IPS-NIHi7 (cell line): ENCODE results near the gene GPR42.
"Not testable (repeated sequence)": the region's sequence is repeated elsewhere in the genome, so short reads cannot be mapped to it uniquely, and the experiment has no call there.

Source experiments
- DNase-seq: peaks from one replicate; pipeline ENCODE4 v3.0.0; 2012; ENCODE audit warnings: mixed read lengths; ENCODE audit errors: extremely low spot score

The GPR42 gene

DNA sequence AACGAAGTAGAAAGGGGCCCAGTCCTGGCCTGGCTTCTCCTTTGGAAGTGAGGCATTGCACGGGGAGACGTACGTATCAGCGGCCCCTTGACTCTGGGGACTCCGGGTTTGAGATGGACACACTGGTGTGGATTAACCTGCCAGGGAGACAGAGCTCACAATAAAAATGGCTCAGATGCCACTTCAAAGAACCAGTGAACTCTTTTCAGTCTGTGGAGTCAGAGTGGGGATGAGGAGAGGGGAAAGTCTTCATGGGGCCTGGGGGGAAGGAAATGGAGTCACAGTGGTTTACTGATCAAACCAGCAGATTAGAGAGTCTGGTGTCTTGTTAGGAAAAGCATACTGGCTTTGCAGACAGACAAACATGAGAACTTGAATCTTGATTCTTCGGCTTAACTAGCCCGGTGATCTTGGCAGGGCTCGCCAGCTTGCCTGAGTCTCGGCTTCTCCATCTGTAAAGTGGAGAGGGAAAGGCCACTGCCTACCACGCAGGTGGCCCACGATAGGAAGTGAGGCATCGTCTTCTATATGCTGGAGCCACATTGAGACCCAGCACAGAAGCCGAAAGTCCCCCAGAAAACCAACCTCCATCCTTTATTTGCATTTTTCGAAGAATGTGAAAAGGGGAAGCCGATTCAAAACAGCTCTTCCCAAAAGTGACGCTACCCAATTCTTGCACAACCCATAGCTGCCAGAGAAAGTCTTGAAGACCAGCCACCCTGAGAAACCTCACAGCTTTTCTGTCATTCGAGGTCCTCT is 23.5 kb upstream of the GPR42 start, which contains the start of gene FFAR1:
Gene FFAR1 (plus strand): TSS at position 732 of the 759 bp plus-strand sequence. CDS start 3,650 bp downstream, outside the sequence.
- no peak for DNase-seq

DNA sequence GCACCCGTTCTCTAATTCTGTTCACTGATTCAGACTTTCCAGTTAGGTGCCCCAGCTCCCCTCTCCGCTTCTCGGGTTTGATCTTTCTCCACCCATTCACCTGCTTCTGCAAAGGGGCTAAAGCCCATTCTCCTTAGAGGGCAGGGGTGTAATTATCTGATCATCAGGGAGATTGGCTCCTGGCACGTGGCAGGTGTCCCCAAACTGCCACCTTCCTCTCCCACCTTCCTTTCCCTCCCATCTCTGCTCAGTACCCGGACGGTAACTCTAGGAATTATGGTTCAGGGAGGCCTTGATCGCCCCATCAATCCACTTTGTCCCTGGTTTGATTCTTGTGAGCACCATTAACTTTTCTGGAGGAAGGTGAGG is 23.0 kb upstream of the GPR42 start:
- no peak for DNase-seq

DNA sequence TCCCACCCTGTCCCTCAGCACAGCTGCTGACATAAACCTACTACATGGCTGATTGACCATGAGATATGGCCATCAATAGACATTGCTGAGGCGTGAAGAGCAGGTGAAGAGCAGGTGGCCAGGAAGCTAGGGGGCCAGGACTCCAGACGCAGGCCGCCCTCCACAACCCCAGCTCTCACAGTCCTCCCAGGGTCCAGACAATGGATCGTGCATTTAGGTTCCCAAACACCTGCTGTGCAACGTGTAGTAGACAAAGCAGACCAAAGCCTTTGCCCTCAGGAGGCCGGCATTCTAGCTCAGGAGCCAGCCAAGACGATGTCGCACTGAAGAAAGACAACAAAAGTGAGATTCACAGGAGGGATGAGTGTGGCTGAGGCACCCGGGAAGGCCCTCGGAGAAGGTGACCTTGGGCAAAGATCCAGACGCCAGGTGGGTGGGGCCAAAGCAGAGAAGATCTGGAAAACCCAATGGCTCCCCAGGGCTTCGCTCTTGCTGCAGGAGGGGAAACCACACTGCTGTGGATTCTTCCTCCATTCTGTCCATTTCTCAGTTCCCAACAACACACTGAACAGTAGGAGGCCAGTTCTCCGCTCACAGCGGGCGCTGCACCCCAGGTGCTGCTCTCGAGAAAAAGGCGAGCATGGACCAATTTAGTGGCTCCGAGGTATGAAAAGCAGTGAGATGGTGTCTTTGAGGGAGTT is 21.8 kb upstream of the GPR42 start:
- no peak for DNase-seq

DNA sequence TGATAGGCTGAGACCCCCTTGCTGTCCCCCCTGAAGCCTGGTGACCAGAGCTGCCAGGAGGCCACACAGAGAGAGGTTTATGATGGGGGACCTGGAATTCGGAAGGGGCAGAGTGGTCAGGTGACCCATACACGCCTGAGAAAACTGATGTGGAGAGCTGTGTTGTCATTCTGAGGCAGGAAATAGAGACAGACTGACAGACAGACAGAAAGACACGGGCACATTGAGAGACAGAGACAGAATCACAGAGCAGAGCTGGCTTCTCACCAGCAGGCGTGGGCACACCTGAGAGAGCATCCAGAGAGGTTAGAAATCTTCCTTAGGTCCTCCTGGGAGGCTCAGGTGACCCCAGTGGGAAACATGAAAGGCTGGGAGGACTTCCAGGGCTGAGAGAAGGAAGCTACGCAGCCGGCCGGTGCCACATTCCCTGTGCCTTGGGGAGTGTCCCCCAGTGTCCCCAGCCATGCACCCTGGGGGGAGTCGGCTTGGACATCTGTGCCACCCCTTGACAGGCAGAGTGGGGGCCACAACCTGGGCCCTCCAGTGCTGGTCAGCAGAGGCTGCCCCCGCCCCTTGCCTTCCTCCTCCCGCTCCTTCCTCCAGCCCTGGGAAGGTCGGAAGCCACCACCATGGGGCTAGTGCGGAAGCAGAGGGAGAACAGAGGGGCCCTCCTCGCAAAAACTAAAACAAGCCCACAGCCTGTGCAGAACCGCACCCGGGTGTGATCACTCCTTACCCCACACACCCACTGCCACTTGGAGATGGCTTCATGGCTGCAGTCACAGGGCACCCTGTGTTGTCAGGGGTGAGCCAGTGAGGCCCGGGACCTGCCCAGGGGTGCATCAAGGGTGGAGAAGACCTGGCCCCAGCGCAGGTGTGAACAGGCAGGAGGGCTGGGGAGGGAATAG is 21.0 kb upstream of the GPR42 start:
- no peak for DNase-seq

DNA sequence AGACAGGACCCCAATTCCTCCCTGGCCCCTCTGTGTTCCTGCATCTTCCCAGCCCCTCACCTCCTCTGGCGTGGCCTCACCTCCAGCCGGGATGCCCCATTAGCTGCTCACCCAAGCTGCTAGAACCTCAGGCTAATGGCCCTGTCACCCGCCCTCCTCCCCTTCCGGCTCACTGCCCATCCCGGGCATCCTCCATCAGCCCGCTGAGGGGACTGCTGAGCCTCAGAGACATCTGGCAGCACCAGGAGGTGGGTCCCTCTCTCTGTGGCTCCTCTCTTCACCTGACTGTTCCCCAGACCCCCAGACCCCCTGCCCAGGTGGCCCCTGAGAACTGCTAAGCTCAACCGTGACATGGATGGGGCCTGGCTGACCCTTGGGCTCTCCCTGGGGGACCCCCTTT is 20.3 kb upstream of the GPR42 start:
- no peak for DNase-seq

DNA sequence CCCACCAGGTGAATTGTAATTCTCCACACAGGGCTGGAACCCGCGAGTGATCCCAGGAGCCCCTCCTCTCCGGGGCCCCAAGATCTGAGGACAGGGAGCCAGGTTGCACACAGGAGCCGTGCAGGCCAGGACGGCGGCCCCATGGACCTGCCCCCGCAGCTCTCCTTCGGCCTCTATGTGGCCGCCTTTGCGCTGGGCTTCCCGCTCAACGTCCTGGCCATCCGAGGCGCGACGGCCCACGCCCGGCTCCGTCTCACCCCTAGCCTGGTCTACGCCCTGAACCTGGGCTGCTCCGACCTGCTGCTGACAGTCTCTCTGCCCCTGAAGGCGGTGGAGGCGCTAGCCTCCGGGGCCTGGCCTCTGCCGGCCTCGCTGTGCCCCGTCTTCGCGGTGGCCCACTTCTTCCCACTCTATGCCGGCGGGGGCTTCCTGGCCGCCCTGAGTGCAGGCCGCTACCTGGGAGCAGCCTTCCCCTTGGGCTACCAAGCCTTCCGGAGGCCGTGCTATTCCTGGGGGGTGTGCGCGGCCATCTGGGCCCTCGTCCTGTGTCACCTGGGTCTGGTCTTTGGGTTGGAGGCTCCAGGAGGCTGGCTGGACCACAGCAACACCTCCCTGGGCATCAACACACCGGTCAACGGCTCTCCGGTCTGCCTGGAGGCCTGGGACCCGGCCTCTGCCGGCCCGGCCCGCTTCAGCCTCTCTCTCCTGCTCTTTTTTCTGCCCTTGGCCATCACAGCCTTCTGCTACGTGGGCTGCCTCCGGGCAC is 19.3 kb upstream of the GPR42 start:
- DNase-seq = no peak

DNA sequence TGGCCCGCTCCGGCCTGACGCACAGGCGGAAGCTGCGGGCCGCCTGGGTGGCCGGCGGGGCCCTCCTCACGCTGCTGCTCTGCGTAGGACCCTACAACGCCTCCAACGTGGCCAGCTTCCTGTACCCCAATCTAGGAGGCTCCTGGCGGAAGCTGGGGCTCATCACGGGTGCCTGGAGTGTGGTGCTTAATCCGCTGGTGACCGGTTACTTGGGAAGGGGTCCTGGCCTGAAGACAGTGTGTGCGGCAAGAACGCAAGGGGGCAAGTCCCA is 18.8 kb upstream of the GPR42 start:
- no peak for DNase-seq

DNA sequence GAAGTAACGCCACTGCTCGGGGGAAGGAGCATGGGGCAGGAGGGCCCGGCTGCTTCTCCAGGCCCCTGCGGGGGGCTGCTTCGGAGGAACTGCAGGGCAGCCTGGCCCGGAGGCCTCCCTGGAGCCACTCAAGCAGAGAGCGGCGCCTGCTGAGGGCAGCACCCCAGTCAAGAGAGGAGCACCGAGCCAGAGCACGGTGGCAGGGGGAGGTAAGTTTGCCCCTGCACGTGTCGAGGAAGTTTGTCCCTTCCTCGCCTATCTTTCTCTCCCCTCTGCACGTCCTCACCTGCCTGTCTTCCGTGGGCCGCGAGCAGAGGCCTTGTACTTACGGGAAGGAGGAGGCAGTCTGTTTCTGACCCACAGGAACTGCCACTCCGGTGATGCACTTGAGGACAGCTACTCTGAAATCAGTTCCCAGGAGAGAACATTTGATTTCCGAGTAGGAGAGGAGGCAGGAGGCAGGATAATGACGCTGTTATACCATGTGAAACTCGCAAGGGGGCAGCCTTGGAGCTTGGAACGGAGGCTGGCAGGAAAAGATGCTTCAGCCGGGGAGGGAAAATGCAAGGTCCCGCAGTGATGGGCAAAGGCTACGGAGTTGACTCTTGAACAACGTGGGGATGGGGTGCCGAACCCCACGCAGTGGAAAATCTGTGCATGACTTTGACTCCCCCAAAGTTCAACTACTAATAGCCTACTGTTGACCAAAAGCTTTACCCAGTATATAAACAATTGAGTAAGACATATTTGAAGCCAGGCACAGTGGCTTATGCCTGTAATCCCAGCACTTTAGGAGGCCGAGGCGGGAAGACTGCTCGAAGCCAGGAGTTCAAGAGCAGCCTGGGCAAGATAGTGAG is 18.2 kb upstream of the GPR42 start:
- DNase-seq = peak; percentile 92

DNA sequence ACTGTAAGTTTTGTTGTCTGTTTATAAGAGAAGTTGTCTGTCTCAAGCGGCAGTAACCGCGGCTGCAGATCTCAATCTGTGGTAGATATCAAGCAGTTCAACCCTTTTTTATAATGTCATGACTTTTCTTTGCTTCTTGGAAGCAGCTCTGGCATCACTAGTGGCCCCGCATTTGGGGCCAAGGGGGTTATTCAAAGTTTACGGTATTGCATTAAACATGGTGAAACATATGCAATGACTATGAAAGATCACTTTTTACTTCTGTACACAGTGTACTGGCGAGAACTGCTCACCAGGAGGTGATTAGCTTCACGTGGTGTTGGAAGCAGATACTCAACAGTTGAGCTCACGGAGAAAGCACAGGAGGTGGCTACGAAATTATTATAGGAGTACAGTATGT is 17.2 kb upstream of the GPR42 start:
- DNase-seq = no peak

DNA sequence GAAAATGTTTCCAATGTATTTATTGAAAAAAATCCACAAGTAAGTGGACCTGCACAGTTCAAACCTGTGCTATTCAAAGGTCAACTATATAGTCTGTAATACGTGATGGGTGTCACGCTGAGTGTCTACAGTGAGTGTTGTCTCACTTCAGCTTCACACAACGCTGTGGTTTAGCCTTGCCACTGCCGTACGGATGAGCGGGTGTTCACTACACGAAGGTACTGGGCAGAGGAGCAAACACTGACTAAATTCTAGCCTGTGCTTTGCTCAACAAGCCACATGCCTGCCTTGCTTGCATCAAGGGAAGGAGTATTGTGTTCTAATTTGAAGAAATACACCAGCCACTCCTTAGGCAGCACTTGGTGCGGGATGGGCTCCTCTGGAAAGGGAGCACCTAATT is 16.0 kb upstream of the GPR42 start:
- DNase-seq = no peak

DNA sequence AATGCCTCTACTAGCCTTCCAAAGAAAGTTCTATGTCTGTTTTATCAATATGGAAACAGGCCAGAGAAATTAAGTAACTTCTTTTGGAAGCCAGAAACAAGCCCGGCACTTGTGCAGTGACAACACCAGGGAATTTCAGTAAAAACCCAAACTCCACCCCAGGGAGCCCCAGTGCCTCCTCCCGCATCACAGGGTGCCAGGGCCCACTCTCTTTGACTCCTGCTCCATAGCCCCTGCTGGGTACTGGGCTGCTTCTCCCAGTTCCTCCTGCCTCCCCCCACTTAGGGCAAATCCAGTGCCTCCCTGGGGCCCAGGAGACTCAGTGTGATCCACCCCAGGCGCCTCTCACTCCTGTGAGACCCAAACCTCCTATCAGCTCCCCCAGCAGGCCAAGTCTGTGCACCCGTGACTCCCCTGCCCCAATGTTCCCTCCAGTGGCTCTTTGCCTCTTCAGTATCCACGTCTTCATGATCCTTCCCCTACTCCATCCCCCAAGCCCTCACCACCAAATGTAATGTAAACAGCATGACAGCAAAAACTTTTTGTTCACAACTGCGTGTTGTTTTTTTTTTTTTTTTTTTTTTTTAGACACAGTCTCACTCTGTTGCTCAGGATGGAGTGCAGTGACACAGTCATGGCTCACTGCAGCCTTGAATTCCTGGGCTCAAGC is 14.9 kb upstream of the GPR42 start:
- no peak for DNase-seq

DNA sequence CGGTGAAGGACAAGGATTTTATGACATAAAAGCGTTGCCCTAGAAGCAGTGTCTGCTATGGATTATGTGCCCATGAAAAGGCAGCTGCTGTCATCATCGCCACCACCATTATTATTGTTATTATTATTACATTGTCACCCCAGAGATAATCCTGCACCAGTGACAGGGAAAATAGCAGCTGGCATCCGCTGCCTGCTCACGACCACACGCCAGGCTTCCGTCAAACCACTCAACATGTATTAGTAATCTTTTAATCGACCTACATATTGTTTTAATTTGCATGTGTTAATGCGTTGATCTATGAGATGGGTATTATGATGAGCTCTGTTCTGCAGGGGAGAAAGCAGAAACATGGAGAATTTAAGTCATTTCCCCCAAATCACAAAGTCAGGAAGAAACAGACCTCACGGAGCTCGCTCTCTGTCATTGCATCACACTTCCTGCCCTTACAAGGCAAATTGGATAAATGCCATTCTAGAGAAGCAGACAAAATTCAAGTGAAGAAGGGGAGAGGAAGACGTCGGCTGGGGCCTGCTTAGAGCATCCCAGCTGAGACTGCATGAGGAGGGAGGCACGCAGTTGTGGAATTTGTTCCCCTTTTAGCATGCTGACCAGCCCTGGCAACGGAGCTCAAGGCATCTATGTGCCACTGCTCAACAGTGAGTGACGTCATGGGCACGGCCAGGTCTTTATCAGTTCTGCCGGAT is 12.8 kb upstream of the GPR42 start, which contains the start of gene FFAR3:
Gene FFAR3 (plus strand): TSS at position 594 of the 707 bp plus-strand sequence. CDS start 431 bp downstream, outside the sequence.
- DNase-seq = no peak

DNA sequence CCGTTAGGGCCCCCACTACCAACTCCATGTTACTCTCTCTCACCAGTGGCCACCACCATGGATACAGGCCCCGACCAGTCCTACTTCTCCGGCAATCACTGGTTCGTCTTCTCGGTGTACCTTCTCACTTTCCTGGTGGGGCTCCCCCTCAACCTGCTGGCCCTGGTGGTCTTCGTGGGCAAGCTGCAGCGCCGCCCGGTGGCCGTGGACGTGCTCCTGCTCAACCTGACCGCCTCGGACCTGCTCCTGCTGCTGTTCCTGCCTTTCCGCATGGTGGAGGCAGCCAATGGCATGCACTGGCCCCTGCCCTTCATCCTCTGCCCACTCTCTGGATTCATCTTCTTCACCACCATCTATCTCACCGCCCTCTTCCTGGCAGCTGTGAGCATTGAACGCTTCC is 12.0 kb upstream of the GPR42 start:
- not testable (repeated sequence) for DNase-seq

DNA sequence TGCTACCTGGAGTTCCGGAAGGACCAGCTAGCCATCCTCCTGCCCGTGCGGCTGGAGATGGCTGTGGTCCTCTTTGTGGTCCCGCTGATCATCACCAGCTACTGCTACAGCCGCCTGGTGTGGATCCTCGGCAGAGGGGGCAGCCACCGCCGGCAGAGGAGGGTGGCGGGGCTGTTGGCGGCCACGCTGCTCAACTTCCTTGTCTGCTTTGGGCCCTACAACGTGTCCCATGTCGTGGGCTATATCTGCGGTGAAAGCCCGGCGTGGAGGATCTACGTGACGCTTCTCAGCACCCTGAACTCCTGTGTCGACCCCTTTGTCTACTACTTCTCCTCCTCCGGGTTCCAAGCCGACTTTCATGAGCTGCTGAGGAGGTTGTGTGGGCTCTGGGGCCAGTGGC is 11.5 kb upstream of the GPR42 start:
- DNase-seq = not testable (repeated sequence)

DNA sequence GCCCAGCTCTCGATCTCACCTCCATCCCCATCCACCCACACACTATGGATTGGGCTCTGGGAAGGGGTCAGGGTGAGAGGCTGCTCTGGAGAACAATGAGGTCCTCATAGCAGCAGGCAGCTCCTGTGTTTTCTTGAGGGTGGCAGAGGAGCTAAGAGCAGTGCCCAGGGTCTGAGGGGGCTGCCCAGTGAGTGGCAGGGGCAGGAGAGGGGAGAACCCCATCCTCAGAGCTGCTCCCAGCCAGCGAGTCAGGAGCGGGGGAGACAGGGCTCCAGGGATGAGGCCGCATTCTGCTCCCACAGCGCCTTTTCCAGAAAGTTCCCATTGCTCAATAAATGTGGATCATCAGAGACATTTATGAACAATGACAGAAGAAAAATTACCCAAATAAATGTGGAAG is 10.8 kb upstream of the GPR42 start:
- DNase-seq = not testable (repeated sequence)

DNA sequence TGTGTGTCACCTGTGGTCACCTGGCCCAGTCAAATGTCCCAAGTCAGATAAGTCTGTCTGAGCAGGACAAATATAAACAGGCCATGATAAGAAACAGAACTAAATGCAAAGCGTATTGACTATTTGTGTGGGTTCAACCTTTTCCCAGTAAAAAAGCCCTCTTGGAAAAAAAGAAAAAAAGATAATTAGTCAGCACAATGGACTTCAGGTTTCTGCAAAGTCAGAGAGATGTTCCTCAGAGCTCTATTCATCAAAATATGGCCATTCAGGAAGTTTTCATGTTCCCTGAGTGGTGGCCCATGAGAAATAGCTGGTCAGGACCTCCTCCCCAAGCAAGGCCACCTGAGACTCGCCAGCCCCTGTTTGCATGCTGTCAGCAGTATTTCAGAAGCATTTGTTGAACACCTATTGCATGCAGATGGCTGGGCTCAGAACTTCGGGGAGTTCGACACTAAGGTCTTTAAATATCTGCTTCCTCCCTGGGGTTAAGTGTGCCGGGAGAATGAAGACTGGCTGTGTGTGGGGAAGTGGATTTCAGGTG is 9.9 kb upstream of the GPR42 start:
- no peak for DNase-seq

DNA sequence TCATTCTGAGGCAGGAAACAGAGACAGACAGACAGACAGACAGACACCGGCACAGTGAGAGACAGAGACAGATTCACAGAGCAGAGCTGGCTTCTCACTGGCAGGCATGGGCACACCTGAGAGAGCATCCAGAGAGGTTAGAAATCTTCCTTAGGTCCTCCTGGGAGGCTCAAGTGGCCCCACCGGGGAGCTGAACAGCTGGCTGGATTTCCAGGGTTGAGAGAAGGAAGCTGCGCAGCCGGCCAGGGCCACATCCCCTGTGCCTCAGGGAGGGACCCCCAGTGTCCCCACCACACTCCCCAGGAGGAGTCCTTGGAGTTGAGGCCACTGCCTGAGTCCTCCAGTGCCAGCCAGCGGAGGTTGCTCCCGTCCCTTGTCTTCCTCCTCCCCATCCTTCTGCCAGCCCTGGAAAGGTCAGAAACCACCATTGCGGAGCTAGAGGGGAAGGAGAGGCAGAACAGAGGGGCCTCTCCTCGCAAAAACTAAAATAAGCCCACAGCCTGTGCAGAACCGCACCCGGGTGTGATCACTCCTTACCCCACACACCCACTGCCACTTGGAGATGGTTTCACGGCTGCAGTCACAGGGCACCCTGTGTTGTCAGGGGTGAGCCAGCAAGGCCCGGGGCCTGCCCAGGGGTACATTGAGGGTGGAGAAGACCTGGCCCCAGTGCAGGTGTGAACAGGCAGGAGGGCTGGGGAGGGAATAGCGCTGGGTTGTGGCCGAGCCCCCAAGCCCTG is 8.4 kb upstream of the GPR42 start:
- DNase-seq = no peak

DNA sequence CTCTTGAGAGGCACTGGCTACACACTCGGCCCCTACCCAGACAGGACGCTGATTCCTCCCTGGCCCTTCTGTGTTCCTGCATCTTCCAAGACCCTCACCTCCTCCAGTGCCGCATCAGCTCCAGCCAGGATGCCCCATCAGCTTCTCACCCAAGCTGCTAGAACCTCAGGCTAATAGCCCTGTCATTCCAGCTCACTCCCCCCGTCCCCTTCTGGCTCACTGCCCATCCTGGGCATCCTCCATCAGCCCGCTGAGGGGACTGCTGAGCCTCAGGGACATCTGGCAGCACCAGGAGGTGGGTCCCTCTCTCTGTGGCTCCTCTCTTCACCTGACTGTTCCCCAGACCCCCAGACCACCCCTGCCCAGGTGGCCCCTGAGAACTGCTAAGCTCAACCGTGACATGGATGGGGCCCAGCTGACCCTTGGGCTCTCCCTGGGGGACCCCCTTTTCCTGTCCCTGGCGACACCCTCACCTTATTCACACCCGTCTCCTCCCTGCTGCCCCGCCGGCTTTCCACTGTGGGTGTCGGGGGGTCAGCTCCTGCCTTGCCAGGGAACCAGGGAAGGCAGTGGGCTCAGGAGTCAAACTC is 7.8 kb upstream of the GPR42 start:
- DNase-seq = no peak
